Adrenal gland (tissue), 5 donors: ENCODE measurements around the gene RAD23B.

Experiments used
- CTCF ChIP-seq, 6 experiments: fragments of 450-650 bp in 4 of 6; fragments of 200-600 bp in 2 of 6; sonication (generic) in 1 of 6; IDR thresholded peaks; 1 replicate in 5 of 6; 2 replicates in 1 of 6; pipeline versions ENCODE4 v1.5.1 to v1.8.0; 2016 to 2021; ENCODE audit warnings: antibody characterized with exemption in 6 of 6, mild to moderate bottlenecking in 2 of 6, moderate library complexity in 1 of 6
- POLR2A ChIP-seq, 2 donors: fragments of 450-650 bp; IDR thresholded peaks; one replicate each; pipeline ENCODE4 v1.6.1; 2017; ENCODE audit warnings: antibody characterized with exemption in 2 of 2, mild to moderate bottlenecking in 2 of 2, moderate library complexity in 1 of 2
- donor health status: DM: no; HTN: no; CAD: no.

DNA sequence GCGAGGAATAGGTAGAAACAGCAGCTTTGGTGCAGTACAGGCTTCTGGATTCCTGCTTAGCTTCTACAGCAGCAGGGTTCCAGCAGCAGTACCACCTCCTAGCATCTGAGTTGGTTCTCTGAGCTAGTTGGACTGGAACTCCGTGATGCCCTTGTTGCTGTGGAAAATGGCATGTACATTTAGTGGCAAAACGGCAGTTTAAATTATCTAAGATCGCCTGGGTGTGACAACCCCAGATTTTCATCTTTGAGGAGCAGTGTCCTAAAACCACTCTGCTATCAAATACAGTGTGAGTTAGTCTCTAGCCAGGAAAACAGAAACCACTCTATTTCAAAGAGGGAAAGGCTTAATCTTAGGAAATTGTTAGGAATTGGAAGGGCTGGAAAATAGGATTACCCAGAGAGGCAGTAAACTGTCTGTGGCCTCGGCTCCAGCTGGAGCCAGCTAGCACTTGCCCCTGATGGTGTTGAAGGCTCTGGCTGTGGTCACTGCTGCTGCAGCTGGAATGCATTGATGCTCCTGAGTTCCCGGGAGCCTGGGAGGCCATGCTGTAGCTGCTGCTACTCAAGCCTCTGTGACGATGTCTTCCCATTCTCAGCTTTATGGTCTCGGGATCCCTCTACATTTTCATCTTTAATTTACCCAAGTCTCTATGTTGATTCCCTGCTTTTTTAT is 29.4 kb downstream of the RAD23B start:
- no peak for TF ChIP-seq POLR2A (IDR thresholded peaks at IDR 0.05)
- no peak for TF ChIP-seq CTCF (IDR thresholded peaks at IDR 0.05)
